GM12891 (cell line): ENCODE data around the gene SLCO2A1.

Source experiments
- PAX5 ChIP-seq: IDR thresholded peaks from 2 replicates; pipeline ENCODE4 v1.6.1; 2011; ENCODE audit warnings: low read length, moderate library complexity, mild to moderate bottlenecking; ENCODE audit not compliant: insufficient read depth, severe bottlenecking
- POLR2A ChIP-seq: IDR thresholded peaks from 2 replicates; pipeline ENCODE4 v1.6.1; 2011; ENCODE audit warnings: low read depth, low read length, control low read depth
- POLR2AphosphoS5 ChIP-seq: IDR thresholded peaks from 2 replicates; pipeline ENCODE4 v1.6.1; 2011; ENCODE audit warnings: low read depth, low read length, control low read depth
- POU2F2 ChIP-seq: IDR thresholded peaks from 2 replicates; pipeline ENCODE4 v1.6.1; 2011; ENCODE audit warnings: low read depth, mild to moderate bottlenecking, control low read depth, low read length, moderate library complexity
- SPI1 ChIP-seq: IDR thresholded peaks from 2 replicates; pipeline ENCODE4 v1.6.1; 2011; ENCODE audit warnings: low read depth, low read length, control low read depth
- TAF1 ChIP-seq: IDR thresholded peaks from 2 replicates; pipeline ENCODE4 v1.6.1; 2011; ENCODE audit warnings: low read depth, low read length, control low read depth

- no peak for TF ChIP-seq TAF1
- TF ChIP-seq POLR2AphosphoS5 = no peak
- TF ChIP-seq POLR2A = no peak
- no peak for TF ChIP-seq SPI1
- no peak for TF ChIP-seq POU2F2
- no peak for TF ChIP-seq PAX5
These were observed 28.5 kb downstream of the SLCO2A1 start for GRCh38 chr3:134001251-134001650.
